HG03196 (cell line): ENCODE measurements around the gene ZBTB5.
A peak's percentile ranks its signal among the peaks of the same experiment; 100 is the strongest.
"Not testable (repeated sequence)": the region's sequence is repeated elsewhere in the genome, so short reads cannot be mapped to it uniquely, and the experiment has no call there.

Experiments
- ATAC-seq: cut with Tn5 transposase; IDR thresholded peaks from one replicate; pipeline ENCODE4 v1.9.1; 2021; ENCODE audit not compliant: unreplicated experiment

The ZBTB5 gene

DNA sequence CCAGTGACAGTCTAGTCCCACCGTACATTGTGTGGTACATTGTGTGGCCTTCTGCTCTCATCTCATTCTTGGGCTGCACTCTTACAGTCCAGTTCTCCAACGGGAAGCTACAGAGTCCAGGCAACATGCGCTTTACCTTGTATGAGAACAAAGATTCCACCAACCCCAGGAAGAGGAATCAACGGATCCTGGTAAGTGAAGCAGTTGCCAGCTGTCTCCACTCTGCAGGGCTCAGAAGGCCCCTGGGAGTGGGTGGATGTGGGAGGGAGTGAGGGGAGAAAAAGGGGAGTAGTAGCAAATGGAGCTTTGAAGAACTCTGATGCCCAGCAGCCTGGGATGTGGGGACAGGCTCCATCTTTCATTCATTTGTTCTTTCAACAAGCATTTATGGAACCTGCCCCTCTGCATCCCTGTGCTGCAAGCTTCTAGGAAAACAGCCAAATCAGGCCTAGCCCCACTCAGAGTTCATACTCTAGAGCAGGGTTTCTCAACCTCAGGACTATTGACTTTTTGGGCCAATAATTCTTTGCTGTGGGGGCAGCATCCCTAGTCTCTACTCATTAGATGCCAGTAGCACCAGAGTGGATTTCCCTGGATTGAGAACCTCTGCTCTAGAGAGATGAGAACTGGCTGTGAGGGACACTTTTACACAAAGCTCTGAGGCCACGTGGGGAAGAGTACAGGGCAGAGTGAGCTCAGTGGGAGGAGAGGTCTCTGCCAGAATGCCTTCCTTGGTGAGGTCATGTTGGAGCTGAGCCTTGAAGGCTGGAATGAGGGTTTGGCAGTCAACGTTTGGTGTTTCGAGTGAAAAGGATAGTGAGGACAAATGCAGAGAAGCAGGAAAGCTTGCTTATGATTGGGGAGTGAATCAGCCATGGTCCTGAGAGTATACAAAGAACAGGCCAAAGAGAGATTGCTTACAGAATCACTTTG, 21.6 kb upstream of the ZBTB5 start:
- ATAC-seq, result no peak

DNA sequence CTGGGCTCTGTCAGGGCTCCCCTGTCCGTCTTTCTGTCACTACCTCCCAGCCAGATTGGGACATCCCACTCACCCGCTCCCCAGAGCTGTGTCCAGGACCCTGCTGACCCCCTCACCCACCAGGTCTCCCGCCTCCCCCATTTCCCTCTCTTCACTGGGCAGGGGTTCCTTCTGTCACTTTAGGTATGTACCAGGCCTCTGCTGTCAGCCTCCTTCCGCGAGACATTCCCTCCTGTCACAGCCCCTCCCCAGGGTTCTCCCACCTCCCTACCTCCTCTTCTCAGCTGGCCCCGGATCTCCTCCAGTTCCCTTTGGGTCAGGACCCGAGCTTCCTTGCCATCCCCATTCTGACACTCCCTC, 21.0 kb upstream of the ZBTB5 start:
- no peak for ATAC-seq

DNA sequence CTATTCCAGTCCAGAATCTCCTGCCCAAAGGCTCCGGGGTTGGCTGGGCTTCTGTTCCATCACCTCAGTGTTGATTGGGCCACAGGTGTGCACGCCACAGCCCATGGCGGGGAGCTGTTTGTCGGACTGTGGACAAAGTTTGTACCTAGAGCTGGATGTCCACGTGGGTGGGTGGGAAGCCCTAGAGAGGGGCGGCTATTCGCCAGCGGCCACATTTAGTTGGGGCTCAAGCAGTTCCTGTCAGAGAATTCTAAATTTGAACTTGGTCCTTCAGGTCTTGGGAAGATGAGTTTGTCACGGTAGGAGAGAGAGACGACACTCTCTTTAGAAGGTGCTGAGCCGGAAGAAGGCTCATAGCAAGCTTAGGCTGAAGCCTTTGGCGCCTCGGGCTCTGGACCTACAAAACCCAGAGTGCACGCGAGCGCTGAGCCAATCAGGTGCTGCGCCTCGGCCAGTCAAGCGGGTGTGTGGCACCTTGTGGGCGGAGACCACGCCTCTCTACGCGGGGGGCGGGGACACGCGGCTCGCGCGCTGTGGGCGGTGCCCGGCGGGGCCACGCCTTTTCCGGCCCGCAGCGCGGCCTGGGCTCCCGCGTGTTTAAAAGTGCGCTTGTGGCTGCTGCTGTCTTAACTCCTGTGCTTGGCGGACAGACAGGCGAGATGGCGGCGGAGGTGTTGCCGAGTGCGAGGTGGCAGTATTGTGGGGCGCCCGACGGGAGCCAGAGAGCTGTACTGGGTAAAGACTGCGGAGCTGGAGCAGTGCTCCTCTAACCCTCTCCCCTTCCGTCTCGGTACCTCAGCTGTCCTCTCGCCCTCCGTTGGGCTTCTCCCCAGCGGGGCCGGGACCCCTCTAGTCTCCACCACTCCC, 20.4 kb upstream of the ZBTB5 start, which contains the start of gene POLR1E:
TSS of gene POLR1E (plus strand) at position 560 of the 867 bp plus-strand sequence. CDS start at position 660, 100 bp downstream.
- peak; percentile 94 for ATAC-seq

DNA sequence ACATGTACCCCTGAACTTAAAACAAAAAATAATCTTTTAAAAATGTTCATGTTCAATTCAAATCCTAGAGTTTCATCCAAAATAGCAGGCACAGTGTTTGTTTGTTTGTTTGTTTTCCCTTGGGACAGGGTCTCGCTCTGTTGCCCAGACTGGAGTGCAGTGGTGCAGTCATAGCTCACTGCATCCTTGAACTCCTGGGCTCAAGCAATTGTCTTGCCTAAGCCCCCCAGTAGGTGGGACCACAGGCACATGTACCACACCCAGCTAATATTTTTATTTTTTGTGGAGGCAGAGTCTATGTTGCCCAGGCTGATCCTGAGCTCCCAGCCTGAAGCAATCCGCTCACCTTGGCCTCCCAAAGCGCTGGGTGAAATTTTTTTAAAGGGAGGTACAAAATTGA, 15.5 kb upstream of the ZBTB5 start:
- ATAC-seq, result no peak

DNA sequence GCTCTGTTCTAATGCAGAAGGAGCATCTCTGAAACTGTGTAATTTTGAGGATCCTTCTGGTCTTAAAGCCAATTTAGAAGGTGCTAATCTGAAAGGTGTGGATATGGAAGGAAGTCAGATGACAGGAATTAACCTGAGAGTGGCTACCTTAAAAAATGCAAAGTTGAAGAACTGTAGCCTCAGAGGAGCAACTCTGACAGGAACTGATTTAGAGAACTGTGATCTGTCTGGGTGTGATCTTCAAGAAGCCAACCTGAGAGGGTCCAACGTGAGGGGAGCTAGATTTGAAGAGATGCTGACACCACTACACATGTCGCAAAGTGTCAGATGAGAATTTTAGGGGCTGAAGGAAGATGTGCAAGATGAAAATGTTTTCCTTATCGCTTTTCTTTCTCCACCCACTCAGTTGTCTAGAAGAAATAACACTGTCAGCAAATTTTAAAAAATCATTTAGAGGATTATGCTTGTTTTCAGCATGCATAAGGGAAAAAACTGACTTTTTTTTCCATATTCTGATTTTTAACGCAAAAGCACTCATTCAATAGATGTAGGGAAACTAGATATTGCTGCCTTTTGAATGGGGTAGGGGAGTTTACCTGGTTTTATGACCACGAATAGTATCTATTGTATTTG, 12.9 kb upstream of the ZBTB5 start:
- ATAC-seq, result not testable (repeated sequence)

DNA sequence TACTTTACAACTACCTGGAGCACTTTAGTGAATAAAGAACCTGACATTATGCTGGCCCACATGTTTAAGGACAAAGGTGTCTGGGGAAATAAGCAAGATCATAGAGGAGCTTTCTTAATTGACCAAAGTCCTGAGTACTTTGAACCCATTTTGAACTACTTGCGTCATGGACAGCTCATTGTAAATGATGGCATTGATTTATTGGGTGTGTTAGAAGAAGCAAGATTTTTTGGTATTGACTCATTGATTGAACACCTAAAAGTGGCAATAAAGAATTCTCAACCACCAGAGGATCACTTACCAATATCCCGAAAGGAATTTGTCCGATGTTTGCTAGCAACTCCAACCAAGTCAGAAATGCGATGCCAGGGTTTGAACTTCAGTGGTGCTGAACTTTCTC, 12.2 kb upstream of the ZBTB5 start:
- not testable (repeated sequence) for ATAC-seq

GRCh38 chr9:37476930-37477329, 11.7 kb upstream of the ZBTB5 start:
- no peak for ATAC-seq

DNA sequence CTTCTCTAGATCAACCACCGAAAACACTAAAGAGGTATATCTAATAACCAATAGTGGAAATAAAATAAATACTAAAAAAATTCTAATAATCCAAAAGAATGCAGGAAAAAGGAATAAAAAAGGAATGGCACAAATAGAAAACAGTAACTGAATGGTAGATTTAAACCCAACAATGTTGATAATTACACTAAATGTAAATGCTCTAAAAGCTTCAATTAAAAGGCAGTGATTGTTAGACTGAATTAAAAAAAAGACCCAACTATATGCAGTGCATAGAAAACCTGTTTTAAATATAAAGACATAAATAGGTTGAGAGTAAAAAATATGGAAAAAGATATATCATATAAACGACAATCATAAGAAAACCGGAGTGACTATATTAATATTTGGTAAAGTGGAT, 9.2 kb upstream of the ZBTB5 start:
- ATAC-seq, result no peak

DNA sequence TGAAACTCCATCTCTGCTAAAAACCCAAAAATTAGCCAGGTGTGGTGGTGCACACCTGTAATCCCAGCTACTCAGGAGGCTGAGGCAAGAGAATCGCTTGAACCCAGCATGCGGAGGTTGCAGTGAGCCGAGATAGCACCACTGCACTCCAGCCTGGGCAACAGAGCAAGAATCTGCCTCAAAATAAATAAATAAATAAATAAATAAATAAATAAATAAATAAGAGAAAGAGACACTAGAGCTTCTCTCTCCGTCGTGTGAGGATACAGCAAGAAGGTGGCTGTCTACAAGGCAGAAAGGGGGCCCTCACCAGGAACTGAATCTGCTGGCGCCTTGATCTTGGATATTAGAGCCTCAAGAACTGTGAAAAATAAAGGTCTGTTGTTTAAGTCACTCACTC, 8.7 kb upstream of the ZBTB5 start:
- ATAC-seq, result not testable (repeated sequence)

DNA sequence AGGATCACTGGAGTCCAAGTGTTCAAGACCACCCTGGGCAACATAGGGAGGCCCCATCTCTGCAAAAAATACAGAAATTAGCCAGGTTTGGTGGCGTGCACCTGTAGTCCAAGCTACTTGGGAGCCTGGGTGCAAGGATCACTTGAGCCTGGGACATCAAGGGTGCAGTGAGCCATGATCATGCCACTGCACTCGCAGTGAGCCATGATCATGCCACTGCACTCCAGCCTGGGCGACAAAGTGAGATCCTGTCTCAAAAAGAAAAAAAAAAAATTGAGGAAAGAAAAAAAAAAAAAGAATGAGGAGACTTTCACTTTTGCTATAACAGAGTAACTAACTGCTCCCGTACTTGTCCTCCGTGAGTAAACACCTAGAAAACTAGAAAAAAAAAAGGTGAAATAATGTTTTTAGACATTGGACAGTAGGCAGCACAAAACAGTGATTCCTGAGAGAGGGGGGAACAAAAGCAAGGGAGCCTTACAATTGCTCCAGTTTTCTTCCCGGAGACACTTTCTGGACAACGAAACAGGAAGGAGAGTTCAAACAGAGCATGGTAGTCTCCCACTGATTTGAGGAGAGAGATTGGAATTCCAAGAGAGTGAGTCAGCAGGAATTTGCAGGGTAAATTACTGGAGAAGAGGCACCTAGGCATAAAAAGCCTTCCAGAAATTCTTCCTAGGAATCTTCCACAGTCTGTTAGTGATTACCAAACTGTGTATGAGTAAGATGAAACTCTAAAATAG, 6.9 kb upstream of the ZBTB5 start:
- ATAC-seq, result no peak

DNA sequence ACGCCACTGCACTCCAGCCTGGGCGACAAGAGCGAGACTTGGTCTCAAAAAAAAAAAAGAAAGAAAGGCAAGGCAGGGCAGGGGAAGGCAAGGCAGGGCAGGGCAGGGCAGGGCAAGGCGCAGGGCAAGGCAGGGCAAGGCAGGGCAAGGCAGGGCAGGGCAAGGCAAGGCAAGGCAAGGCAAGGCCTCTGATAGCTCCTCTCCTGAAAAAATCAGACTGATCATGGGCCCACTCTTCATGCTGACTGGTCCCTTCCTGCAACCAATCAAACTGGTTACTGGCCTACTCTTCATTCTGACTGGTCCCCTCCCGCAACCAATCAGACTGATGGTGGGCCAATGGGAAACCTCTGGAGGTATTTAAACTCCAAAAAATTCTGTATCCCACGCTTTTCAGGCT, 3.4 kb upstream of the ZBTB5 start:
- no peak for ATAC-seq

GRCh38 chr9:37467530-37467929, 2.3 kb upstream of the ZBTB5 start:
- not testable (repeated sequence) for ATAC-seq

DNA sequence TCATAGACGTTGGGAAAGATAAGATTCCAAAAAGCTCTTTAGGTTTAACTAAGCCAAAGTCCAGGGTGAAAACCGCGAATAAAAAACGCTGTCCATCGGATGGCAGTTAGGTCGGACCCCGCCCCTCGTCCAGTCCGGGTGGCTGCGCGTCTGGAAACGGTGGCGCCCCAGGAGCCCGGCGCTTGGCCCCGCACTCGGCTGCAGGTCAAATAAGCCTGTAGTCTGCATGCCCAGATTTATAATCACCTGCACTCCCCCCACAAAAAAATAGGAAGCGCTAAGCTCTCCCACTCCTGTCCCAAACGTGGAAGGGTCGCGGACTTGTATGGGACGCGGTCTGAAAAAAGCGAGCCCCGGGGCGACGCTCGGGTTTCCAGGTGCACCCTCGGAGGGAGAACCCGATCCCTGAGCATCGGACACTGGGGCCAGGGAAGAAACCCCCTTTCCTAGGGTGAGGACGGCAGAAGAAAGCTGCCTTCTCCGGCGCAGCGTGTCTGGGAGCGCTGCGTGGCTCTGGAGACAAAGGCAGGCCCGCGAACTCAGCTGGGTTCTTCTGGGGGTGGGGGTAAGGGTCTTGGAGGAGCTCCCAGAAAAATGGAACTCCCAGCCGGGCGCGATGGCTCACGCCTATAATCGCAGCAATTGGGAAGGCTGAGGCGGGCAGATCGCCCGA, 923 bp upstream of the ZBTB5 start:
- peak; percentile 25 for ATAC-seq

- peak; percentile 33 for ATAC-seq
These were observed 613 bp downstream of the ZBTB5 start for GRCh38 chr9:37464426-37465248.

DNA sequence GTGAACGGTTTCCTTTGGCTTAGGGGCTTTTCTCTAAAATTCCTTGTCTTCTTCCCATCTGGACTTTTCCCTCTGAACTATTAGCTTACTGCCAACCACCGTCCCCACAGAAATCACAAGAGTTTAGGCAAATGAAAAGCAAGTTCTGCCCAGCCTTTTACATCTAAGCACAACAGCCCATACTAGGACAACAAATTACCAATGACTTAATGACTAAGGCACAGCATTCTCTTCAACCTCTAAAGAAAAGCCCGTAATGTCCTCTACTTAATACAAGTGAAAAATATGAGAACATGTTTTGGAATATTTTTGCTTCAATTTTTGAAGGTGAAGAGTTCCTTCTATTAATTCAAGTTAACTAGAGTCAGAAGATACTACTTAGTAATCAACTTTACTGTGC, 1.2 kb downstream of the ZBTB5 start:
- no peak for ATAC-seq

DNA sequence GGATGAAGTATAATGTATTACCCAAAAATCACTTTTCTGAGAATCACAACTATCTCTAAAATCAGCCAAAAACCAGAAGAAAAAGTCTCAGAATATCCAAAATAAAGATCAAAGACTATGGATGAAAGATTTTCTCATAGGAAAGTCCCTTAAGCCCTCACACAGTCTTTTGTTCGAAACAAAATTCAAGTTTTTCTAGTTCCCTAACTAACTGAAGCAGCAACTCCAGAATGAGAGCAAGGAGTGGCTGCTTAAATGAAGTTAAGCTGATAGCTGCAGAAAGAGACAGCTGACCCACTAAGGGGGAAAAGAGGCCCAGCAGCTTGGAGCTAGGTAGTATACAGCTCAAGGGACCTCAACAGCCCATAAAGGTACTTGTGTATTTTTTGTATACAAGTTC, 8.4 kb downstream of the ZBTB5 start:
- no peak for ATAC-seq

DNA sequence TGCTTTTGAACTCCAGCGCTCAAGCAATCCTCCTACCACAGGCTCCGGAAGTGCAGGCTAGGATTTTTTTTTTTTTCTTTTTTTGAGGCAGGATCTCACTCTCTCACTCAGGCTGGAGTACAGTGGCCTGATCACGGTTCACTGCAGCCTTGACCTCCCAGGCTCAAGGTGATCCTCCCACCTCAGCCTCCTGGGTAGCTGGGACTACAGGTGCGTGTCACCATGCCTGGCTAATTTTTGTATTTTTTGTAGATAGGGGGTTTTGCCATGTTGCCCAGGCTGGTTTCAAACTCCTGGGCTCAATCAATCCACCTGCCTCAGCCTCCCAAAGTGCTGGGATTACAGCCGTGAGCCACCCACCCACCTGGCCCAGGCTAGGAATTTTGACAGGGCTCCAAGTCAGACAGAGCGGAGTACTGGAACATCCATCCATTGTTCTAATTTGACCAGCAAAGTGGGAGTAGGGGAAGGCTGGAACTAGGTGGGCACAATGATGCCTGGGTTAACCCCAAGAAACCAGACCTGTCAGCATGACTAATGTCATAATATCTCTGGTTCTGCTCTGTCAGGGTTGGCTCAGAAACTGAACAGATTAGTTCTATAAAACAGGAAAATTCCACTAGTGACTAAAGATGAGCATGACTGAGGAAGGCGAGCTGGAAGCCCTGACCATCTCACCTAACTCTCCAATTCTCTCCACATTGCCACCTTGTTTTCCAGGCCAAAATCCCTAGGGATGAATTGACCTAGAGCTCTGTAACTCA, 9.2 kb downstream of the ZBTB5 start:
- no peak for ATAC-seq

DNA sequence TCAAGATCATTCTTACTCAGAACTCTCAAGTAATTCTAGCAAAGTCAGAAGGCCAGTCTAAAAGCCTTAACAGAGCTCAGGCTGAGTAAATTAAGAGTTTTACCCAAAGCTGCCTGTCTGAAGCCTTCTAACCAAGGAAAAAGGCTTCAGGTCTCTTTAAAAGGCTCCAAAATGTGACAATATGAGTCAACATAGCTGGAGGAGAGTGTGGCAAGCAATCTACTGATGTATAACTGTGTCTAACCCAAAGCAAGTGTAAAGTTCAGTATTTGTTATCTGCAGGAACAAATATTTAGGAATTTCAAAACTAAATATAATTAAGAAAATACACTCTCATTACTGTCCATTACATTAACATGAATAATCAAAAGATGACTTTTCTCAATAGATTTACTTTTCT, 11.0 kb downstream of the ZBTB5 start:
- no peak for ATAC-seq

GRCh38 chr9:37453827-37454226, 11.4 kb downstream of the ZBTB5 start:
- no peak for ATAC-seq
